Astrocyte of the spinal cord (primary cell): Measurements from ENCODE around the gene GALT.

ENCODE experiments used
- DNase-seq: peaks from one replicate; pipeline ENCODE4 v3.0.0; 2011; ENCODE audit warnings: low read depth, low spot score
- H3K4me3 ChIP-seq: 2 replicates; pipeline ENCODE4 v1.5.1; 2011; ENCODE audit warnings: low read depth, mild to moderate bottlenecking, low read length, moderate library complexity
- in situ Hi-C: cut with HindIII; loops from 2 replicates; pipeline ENCODE4 v1.10.0; 2017; ENCODE audit warnings: low sequenced_read_pairs
- TF ChIP-seq, protein P1 (sequence below): IDR thresholded peaks from 2 replicates; pipeline ENCODE4 v1.5.1; 2012; ENCODE audit warnings: low read depth, mild to moderate bottlenecking, low read length, inconsistent platforms

Gene GALT

DNA sequence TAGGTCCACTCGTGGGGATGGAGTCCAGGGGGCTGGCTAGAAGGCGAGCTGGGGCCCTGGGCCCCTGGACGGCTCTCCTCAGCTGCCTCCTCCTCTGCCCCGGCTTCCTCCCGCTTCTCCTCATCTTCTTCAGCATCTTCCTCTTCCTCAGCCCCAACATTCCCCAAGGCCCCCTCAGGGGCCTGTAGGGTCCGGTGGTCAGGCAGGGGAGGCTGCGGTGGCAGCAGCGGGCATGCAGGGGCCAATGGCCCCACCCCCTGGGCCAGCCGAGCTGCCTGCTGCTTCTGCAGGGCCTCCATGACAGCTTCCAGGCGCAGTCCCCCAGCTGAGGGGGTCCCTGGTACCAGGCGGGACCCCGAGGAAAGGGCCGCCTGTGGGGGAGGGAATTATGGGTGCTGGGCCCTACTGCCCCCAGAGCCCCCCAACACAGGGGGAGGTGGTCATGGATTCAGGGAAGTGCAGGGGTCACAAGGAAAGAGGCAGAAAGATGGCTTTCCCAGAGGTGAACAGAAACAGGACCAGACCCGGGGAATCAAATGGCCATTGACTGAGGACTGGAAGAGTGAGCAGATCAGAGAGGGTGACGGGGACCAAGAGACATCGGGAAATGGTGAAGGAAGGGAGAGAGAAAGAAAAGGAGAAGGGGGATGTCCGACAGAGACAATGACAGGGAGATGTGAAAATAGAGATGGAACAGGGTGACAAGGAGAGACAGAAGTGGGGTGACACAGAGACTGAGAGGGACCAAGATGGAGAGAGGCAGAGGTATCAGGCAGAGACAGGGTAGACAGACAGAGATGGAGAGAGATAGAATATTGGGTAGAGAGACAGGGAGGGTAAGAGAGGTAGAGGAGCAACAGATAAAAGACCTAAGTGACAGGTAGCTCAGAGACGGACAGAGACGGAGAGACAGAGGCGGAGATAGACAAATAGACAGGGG is 18.5 kb upstream of the GALT start:
- no peak for DNase-seq
- H3K4me3 ChIP-seq = no peak overlapping the region
- in situ Hi-C loops = no loop called here
- TF ChIP-seq, protein P1, sequence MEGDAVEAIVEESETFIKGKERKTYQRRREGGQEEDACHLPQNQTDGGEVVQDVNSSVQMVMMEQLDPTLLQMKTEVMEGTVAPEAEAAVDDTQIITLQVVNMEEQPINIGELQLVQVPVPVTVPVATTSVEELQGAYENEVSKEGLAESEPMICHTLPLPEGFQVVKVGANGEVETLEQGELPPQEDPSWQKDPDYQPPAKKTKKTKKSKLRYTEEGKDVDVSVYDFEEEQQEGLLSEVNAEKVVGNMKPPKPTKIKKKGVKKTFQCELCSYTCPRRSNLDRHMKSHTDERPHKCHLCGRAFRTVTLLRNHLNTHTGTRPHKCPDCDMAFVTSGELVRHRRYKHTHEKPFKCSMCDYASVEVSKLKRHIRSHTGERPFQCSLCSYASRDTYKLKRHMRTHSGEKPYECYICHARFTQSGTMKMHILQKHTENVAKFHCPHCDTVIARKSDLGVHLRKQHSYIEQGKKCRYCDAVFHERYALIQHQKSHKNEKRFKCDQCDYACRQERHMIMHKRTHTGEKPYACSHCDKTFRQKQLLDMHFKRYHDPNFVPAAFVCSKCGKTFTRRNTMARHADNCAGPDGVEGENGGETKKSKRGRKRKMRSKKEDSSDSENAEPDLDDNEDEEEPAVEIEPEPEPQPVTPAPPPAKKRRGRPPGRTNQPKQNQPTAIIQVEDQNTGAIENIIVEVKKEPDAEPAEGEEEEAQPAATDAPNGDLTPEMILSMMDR = no peak

DNA sequence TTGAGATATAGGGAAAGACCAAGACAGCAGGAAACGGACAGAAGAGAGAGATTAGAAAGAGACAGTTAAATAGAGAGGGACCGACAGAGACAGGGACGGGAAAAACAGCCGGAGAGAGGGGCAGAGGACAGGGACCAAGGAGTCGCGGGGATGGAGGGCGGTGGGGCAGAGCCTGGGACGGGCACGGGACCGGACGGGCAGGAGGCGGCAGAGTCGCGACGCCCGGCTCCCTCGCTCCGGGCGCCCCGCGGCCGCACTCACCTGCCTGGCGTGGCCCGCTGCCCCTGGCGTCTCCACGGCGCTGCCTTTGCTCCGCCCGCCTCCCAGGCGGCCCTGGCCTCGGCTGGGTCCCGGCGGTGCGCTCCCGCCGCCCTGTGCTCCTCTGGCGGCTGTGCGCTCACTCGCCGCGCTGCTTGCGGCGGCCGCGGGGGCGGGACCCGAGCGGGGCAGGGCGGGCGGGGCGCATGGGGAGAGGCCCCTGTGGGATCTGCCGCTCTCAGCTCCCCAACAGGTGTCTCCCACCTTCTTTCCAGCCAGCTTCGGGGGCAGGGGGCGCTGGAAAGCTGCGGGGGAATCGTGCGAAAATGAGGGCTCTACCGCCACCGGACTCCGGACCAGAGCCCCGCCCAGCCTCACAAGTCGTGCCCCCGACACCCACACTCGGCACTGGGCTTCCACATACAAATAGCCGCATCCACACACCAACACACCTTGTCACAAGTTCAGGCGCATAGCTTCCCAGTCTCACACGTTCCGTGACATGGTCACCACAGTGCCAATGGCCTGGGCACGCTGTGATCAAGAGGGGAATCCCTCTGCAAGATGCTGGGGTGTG is 17.6 kb upstream of the GALT start, which contains the start of gene ARID3C:
ARID3C (minus strand) TSS at position 411 of the 835 bp plus-strand sequence. CDS start 1,052 bp downstream, outside the sequence.
- in situ Hi-C loops = no loop called here
- no peak for DNase-seq
- no peak within 1 kb of the TSS for H3K4me3 ChIP-seq
- TF ChIP-seq, protein P1 = no peak

DNA sequence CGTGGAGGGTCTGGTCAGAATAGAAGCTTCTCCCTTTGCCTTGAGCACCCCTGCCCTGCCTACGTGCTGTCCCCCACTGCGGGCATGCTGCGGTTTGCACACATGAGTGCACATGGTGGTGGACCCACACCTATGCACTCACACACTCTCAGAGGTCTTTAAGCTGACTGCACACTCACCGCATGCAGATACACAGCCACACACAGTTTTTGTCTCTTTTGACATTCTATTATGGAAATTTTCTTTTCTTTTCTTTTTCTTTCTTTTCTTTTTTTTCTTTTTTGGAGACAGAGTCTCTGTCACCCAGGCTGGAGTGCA is 17.0 kb upstream of the GALT start:
- H3K4me3 ChIP-seq = no peak overlapping the region
- in situ Hi-C loops = no loop called here
- TF ChIP-seq, protein P1 = no peak
- DNase-seq = no peak

DNA sequence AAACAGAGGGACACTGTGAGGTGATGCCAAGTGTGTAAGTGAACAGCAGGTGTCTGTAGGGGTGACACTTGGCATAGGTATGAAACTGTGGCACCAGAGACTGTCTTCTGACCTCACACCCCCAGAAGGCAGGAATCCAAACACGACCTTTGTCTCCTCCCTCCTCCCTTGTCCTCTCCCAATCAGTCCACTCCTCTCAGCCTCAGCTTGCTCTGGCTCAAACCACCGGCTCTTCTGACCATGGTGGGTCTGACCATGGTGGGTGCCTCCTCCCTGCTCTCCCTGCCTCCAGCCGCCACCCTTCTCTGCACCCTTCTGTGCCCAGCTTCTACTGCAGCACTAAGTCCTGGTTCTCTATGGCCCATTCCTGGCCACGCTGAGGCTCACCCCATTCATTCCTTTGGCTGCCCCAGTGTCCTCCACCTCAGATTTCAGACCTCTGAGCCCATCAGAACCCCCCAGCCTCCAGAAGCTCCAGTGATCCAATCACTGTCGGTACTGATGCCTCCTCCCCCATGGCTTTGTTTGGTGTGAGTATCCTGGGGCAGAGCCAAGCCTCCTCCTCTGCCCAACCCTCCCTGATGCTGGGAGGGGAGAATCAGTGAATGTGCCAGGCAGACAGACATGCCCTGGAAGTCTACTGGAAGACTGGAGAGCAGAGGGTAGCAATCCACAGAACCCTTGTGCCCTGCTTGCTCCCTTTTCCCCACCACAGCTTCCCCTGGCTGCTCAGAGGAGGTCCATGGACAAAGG is 15.9 kb upstream of the GALT start:
- in situ Hi-C loops = no loop called here
- no peak for DNase-seq
- TF ChIP-seq, protein P1 = no peak
- no peak overlapping the region for H3K4me3 ChIP-seq

DNA sequence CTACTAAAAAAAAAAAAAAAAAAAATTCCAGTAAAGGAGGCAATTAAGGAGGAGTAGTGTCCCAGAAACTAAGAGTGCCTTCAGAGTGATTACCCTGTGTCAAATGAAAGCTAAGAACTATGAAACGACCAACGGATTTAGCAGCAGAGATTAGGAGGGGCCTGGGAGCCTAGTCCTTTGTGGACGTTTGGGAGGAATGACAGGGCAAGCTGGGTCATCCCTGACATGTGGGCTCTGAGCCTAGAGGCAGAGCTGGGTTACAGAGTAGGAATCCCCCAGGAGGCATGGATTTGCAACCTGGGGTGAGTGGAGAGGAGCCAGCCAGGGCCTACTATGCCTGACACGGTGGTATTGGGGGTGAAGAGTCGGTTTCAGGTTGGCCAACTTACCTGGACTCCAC is 13.3 kb upstream of the GALT start:
- TF ChIP-seq, protein P1 = no peak
- in situ Hi-C loops = no loop called here
- no peak for DNase-seq
- H3K4me3 ChIP-seq = no peak overlapping the region
